Chondrocyte (in vitro differentiated cells): ENCODE results near the gene NFIA. TPM values are rescaled to one million over a fixed set of nuclear protein-coding genes. Genes with fewer than 3 reads are reported as not detected.

Source experiments
- DNase-seq: peaks from one replicate; pipeline ENCODE4 v3.0.0; 2021; ENCODE audit warnings: mixed read lengths, low spot score
- H3K27ac Mint-ChIP-seq: one replicate; pipeline ENCODE4 v1.8.0; 2021; ENCODE audit warnings: mild to moderate bottlenecking, moderate library complexity, mixed read lengths; ENCODE audit not compliant: unreplicated experiment
- H3K27me3 Mint-ChIP-seq: 2 replicates; pipeline ENCODE4 v1.8.0; 2021; ENCODE audit warnings: low read depth, mixed read lengths
- H3K36me3 Mint-ChIP-seq: 2 replicates; pipeline ENCODE4 v1.8.0; 2021; ENCODE audit warnings: low read depth, mixed read lengths
- H3K4me1 Mint-ChIP-seq: 2 replicates; pipeline ENCODE4 v1.8.0; 2021; ENCODE audit warnings: low read depth, mild to moderate bottlenecking, mixed read lengths
- H3K4me3 Mint-ChIP-seq: one replicate; pipeline ENCODE4 v1.8.0; 2021; ENCODE audit warnings: mild to moderate bottlenecking, moderate library complexity, mixed read lengths; ENCODE audit not compliant: unreplicated experiment
- H3K9me3 Mint-ChIP-seq: 2 replicates; pipeline ENCODE4 v1.8.0; 2021; ENCODE audit warnings: low read depth, mixed read lengths
- total RNA-seq: library from RNA; stranded (reverse); gene quantifications from 3 replicates; pipeline ENCODE4 v1.2.1, GENCODE V29; 2021
- TF ChIP-seq, protein P1 (sequence below): fragments of 200-600 bp; sonication (generic); IDR thresholded peaks from 2 replicates; pipeline ENCODE4 v1.5.0; 2021; ENCODE audit warnings: antibody characterized with exemption, mild to moderate bottlenecking, moderate library complexity

NFIA gene
- total RNA-seq, 1 donor from 2014 or later, result 43.0 TPM

DNA sequence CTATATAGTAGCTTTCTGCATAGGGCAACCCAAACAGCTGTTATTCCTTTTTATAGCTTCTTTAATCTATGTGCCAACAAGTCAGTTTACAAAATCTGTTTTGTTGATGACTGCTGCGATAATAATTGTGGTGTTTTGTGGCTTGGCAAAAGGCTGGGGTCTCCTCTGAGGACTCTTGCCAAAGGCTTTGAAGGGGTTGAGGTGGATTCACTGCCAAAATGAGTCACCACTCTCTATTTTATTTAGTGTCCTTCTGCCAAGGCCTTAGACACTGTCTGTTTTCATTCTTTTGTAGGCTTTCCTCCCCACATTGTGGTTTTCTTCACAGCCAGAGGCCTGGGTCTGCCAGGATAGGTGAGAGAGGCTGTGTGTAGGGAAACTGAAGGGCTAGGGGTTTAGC lies 161.8 kb downstream of the NFIA start:
- Mint-ChIP-seq H3K36me3 (no peaks in the 10 kb centered on the region), H3K9me3 (no peaks in the 10 kb centered on the region), H3K4me1 (peaks cover 35% of the 10 kb centered on the region), H3K4me3 (no peak overlapping the region), H3K27ac (peak overlapping the region; percentile 73), H3K27me3 (no peaks in the 10 kb centered on the region)
- TF ChIP-seq, protein P1, sequence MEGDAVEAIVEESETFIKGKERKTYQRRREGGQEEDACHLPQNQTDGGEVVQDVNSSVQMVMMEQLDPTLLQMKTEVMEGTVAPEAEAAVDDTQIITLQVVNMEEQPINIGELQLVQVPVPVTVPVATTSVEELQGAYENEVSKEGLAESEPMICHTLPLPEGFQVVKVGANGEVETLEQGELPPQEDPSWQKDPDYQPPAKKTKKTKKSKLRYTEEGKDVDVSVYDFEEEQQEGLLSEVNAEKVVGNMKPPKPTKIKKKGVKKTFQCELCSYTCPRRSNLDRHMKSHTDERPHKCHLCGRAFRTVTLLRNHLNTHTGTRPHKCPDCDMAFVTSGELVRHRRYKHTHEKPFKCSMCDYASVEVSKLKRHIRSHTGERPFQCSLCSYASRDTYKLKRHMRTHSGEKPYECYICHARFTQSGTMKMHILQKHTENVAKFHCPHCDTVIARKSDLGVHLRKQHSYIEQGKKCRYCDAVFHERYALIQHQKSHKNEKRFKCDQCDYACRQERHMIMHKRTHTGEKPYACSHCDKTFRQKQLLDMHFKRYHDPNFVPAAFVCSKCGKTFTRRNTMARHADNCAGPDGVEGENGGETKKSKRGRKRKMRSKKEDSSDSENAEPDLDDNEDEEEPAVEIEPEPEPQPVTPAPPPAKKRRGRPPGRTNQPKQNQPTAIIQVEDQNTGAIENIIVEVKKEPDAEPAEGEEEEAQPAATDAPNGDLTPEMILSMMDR, result no peak
- DNase-seq, result no peak

DNA sequence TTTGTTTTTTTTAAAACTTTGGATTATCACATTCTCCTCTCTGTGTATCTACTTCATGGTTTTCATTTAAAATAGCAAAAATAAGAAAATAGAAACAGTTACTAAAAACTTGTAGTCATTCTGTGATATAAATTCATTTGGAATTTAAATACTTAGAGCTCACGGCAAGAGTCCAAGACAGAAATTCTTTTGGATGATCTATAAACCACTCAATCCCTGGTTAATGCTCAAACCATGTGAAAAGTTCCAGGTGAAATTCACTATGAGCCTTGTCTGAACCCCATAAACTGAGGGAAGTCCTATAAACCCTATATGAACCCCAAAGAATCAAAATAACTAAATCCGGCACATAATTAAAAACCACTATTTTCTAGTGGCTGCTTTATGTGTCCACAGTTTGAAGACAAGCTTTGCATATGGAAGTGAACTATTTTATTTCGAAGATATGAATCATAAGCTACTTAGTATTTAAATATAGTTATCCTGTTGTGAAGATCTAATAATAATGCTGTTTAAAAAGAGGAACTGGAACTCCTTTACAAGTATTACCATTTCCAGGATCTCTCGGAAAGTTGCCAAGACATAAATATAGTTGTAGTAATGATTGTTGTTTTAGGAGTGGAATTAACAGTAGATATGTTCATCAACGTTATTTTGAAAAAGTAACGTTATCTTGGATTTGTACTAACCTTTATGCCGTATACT lies 163.5 kb downstream of the NFIA start:
- Mint-ChIP-seq H3K36me3 (no peaks in the 10 kb centered on the region), H3K4me3 (no peak overlapping the region), H3K27ac (no peak overlapping the region), H3K27me3 (no peaks in the 10 kb centered on the region), H3K4me1 (peaks cover 42% of the 10 kb centered on the region), H3K9me3 (no peaks in the 10 kb centered on the region)
- DNase-seq, result no peak
- TF ChIP-seq, protein P1, result no peak

DNA sequence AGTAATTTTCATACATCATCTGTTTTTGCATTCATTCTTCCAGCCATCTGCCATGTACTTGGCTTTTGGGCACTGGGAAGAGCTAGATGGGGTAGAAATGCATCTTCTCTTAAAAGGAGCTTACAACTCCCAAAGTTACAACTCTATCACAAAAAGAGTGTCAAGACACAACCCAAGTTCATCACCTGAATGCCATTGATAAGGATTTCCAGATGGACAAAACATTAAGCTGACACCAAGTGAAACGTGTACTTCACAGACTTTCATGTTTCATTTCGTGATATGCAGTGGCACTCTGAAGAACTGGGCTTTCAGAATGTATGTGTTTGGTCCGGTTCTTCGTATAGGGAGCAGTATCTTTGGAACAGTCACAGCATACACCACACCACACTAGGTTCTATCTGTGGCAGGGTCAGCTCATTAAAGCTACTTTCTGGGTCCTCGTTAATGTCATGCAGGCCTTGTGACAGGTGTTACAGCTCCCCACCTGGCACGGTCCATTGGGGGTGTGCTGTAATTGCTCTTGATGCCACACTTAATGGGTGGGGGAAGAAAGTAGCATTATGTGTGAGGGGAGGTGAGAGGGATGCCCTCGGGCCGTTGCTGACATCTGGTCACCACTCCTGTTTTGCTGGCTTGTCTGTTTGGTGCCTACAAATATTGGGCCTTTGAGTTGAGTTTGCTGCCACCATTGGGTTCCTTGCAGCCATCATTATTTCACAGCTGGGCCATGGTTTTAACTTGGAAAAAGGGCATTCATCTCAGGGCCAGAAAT lies 164.9 kb downstream of the NFIA start:
- TF ChIP-seq, protein P1, result no peak
- Mint-ChIP-seq H3K36me3 (no peaks in the 10 kb centered on the region), H3K4me1 (peaks cover 37% of the 10 kb centered on the region), H3K27ac (no peak overlapping the region), H3K4me3 (no peak overlapping the region), H3K27me3 (no peaks in the 10 kb centered on the region), H3K9me3 (no peaks in the 10 kb centered on the region)
- DNase-seq, result no peak

DNA sequence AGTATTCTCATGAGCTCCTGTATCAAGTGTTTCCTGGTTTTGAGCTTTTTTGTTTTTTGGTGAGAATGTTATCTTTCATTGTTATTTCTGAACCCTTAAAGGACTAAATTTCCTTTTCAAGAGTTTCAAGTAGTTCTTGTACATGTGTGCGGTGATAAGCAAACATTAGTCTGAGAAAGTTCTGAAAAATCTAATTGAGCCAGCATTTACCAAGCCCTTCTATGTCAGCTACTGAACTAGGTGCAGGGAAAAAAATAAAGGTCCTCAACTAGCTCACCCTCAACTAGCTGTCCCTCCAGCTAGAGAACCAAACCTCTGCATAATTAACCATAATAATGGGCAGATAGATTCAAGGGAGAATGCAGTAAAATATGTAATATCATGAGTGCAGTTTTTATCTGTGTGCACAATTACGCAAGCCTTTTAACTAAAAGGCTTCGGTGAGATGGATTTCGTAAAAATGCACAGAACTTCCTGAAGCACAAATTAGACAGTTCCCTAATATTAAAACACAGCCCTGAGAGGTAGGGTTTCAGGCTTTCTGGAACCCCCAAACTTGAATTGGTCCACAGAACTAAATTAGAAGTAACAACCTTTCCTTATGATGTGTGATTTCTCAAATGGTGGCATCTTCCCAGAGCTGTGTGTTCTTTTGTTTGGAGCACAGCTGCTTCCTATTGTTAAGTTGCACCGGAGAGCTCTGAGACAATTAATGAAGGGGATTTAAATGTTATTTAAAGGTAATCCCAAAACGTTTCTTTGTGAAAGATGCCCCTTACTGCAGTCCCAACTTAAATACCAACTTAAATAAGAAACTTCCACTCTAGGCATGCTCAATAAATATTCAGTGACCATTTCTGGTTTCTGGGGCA lies 165.8 kb downstream of the NFIA start:
- TF ChIP-seq, protein P1, result no peak
- H3K9me3 Mint-ChIP-seq, result no peaks in the 10 kb centered on the region
- H3K36me3 Mint-ChIP-seq, result no peaks in the 10 kb centered on the region
- no peak overlapping the region for H3K27ac Mint-ChIP-seq
- H3K4me3 Mint-ChIP-seq, result no peak overlapping the region
- H3K4me1 Mint-ChIP-seq, result peaks cover 32% of the 10 kb centered on the region
- DNase-seq, result no peak
- no peaks in the 10 kb centered on the region for H3K27me3 Mint-ChIP-seq

DNA sequence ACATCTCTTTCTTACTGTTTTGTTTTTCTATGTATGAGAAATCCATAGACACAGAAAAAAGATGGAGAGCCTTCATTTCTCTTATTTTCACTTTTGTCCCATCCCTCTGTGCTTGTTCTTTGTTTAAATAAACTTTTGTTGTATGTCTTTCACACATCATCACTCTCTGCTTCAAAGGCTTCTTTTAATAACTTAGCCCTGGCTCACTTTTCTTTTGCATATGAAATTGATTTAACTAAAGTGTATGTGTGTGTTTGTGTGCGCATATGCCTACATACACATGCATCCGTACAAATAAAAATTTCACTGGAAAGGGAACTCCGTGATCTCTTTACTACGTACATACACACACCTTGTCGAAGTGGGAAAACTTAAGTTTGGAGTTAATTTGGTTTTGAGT lies 168.6 kb downstream of the NFIA start:
- no peaks in the 10 kb centered on the region for H3K9me3 Mint-ChIP-seq
- peak overlapping the region; percentile 37 for H3K27ac Mint-ChIP-seq
- H3K4me1 Mint-ChIP-seq, result peaks cover 46% of the 10 kb centered on the region
- H3K27me3 Mint-ChIP-seq, result no peaks in the 10 kb centered on the region
- DNase-seq, result no peak
- no peaks in the 10 kb centered on the region for H3K36me3 Mint-ChIP-seq
- H3K4me3 Mint-ChIP-seq, result no peak overlapping the region
- TF ChIP-seq, protein P1, result no peak
